Measurements from ENCODE around the gene ZNF527. TPM values are rescaled to one million over a fixed set of nuclear protein-coding genes. Genes with fewer than 3 reads are reported as not detected.

The ZNF527 gene
- total and polyA plus RNA-seq, 11 donors, result 3.9 to 9.3 (median 5.4) TPM

- Histone ChIP-seq H3K9me3 (peaks cover 0 to 5% (median 0%) of the 10 kb centered on the region in 12 donors), H3K27me3 (no peaks in the 10 kb centered on the region), H3K36me3 (peaks cover 0 to 92% (median 68%) of the 10 kb centered on the region in 9 donors), H3K27ac (no peak overlapping the region), H3K4me1 (peaks cover 0 to 22% (median 3%) of the 10 kb centered on the region in 12 donors), H3K4me3 (no peak overlapping the region)
- TF ChIP-seq CTCF (IDR thresholded peaks at IDR 0.05), result no peak
- TF ChIP-seq POLR2A (IDR thresholded peaks at IDR 0.05), result no peak
- intact Hi-C loops (cut with DNase I), result no loop called here
- no peak for ATAC-seq
- 93 to 97% (median 95%) methylated on average over 3 of the region's 3 CpGs for WGBS, 4 donors
- DNase-seq, result no peak
These were observed 22.8 kb upstream of the ZNF527 start for GRCh38 chr19:37348060-37348459.

GRCh38 chr19:37353968-37354367 lies 16.9 kb upstream of the ZNF527 start:
- no peak for ATAC-seq
- DNase-seq, result no peak
- intact Hi-C loops (cut with DNase I), result loop anchor here in 1 of 10 donors (2.0 kb wide), 1 partner anchor 17 kb away; the partner anchor contains the start of gene ZNF527
- Histone ChIP-seq H3K9me3 (peaks cover 0 to 20% (median 0%) of the 10 kb centered on the region in 12 donors), H3K4me1 (no peaks in the 10 kb centered on the region), H3K4me3 (no peak overlapping the region), H3K36me3 (peaks cover 0 to 92% (median 77%) of the 10 kb centered on the region in 9 donors), H3K27me3 (no peaks in the 10 kb centered on the region), H3K27ac (no peak overlapping the region)
- TF ChIP-seq CTCF (IDR thresholded peaks at IDR 0.05) (no peak), POLR2A (IDR thresholded peaks at IDR 0.05) (no peak)

- intact Hi-C loops (cut with DNase I), result loop anchor here in 1 of 10 donors (2.0 kb wide), 1 partner anchor 15 kb away; the partner anchor contains the start of gene ZNF527
- H3K36me3 ChIP-seq, result peaks cover 0 to 95% (median 81%) of the 10 kb centered on the region in 9 donors
- peaks cover 0 to 23% (median 0%) of the 10 kb centered on the region in 12 donors for H3K9me3 ChIP-seq
- H3K4me1 ChIP-seq, result no peaks in the 10 kb centered on the region
- TF ChIP-seq CTCF (IDR thresholded peaks at IDR 0.05) (no peak), POLR2A (IDR thresholded peaks at IDR 0.05) (no peak)
- ATAC-seq (no peak), DNase-seq (no peak)
- no peaks in the 10 kb centered on the region for H3K27me3 ChIP-seq
- WGBS, 4 donors, result 94 to 98% (median 97%) methylated on average over 4 of the region's 4 CpGs
- no peak overlapping the region for H3K4me3 ChIP-seq
- no peak overlapping the region for H3K27ac ChIP-seq
These were observed 15.0 kb upstream of the ZNF527 start for GRCh38 chr19:37355901-37356300.

GRCh38 chr19:37361994-37362393 lies 8.9 kb upstream of the ZNF527 start:
- peaks cover 0 to 51% (median 10%) of the 10 kb centered on the region in 12 donors for H3K9me3 ChIP-seq
- peak in 2 of 4 donors; percentile 16 to 80 for ATAC-seq
- WGBS, 4 donors, result 52 to 85% (median 58%) methylated on average over 1 of the region's 1 CpG
- peaks cover 0 to 5% (median 0%) of the 10 kb centered on the region in 12 donors for H3K4me1 ChIP-seq
- TF ChIP-seq CTCF (IDR thresholded peaks at IDR 0.05), result no peak
- intact Hi-C loops (cut with DNase I), result no loop called here
- no peak for DNase-seq
- no peaks in the 10 kb centered on the region for H3K27me3 ChIP-seq
- H3K27ac ChIP-seq, result peak overlapping the region in 3 of 12 donors; percentile 9 to 34 (median 11)
- H3K4me3 ChIP-seq, result no peak overlapping the region
- peaks cover 0 to 74% (median 67%) of the 10 kb centered on the region in 9 donors for H3K36me3 ChIP-seq
